ENCODE results near the gene GRHPR. TPM values are rescaled to one million over a fixed set of nuclear protein-coding genes. Genes with fewer than 3 reads are reported as not detected.

GRHPR gene
- total RNA-seq, 1 donor from 2014 or later: 78.1 TPM

GRCh38 chr9:37441776-37442370 lies 19.4 kb downstream of the GRHPR start:
- TF ChIP-seq, protein P1, sequence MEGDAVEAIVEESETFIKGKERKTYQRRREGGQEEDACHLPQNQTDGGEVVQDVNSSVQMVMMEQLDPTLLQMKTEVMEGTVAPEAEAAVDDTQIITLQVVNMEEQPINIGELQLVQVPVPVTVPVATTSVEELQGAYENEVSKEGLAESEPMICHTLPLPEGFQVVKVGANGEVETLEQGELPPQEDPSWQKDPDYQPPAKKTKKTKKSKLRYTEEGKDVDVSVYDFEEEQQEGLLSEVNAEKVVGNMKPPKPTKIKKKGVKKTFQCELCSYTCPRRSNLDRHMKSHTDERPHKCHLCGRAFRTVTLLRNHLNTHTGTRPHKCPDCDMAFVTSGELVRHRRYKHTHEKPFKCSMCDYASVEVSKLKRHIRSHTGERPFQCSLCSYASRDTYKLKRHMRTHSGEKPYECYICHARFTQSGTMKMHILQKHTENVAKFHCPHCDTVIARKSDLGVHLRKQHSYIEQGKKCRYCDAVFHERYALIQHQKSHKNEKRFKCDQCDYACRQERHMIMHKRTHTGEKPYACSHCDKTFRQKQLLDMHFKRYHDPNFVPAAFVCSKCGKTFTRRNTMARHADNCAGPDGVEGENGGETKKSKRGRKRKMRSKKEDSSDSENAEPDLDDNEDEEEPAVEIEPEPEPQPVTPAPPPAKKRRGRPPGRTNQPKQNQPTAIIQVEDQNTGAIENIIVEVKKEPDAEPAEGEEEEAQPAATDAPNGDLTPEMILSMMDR (IDR thresholded peaks at IDR 0.05; ENCODE audit: partially characterized antibody, unreplicated experiment): no peak
- Mint-ChIP-seq H3K36me3 (ENCODE audit: unreplicated experiment) (no peaks in the 10 kb centered on the region), H3K9me3 (ENCODE audit: unreplicated experiment) (peaks cover 5% of the 10 kb centered on the region), H3K4me3 (ENCODE audit: unreplicated experiment) (no peak overlapping the region), H3K4me1 (ENCODE audit: low read depth, unreplicated experiment) (peaks cover 2% of the 10 kb centered on the region), H3K27ac (ENCODE audit: unreplicated experiment) (no peak overlapping the region), H3K27me3 (ENCODE audit: unreplicated experiment) (peaks cover 2% of the 10 kb centered on the region)
- no peak for DNase-seq

- H3K27ac Mint-ChIP-seq (ENCODE audit: unreplicated experiment): no peak overlapping the region
These were observed 20.1 kb downstream of the GRHPR start for GRCh38 chr9:37442556-37442955.

GRCh38 chr9:37443566-37443965 lies 21.1 kb downstream of the GRHPR start:
- DNase-seq: no peak
- H3K4me3 Mint-ChIP-seq (ENCODE audit: unreplicated experiment): no peak overlapping the region
- TF ChIP-seq, protein P1 (IDR thresholded peaks at IDR 0.05; ENCODE audit: partially characterized antibody, unreplicated experiment): no peak
- H3K9me3 Mint-ChIP-seq (ENCODE audit: unreplicated experiment): peaks cover 3% of the 10 kb centered on the region
- peaks cover 2% of the 10 kb centered on the region for H3K27me3 Mint-ChIP-seq (ENCODE audit: unreplicated experiment)
- H3K36me3 Mint-ChIP-seq (ENCODE audit: unreplicated experiment): no peaks in the 10 kb centered on the region
- peaks cover 2% of the 10 kb centered on the region for H3K4me1 Mint-ChIP-seq (ENCODE audit: low read depth, unreplicated experiment)
- H3K27ac Mint-ChIP-seq (ENCODE audit: unreplicated experiment): no peak overlapping the region

More at GRCh38 chr9:37442556-37442955, 20.1 kb downstream of the GRHPR start:
- TF ChIP-seq, protein P1 (IDR thresholded peaks at IDR 0.05; ENCODE audit: partially characterized antibody, unreplicated experiment): no peak
- Mint-ChIP-seq H3K36me3 (ENCODE audit: unreplicated experiment) (no peaks in the 10 kb centered on the region), H3K4me1 (ENCODE audit: low read depth, unreplicated experiment) (peaks cover 2% of the 10 kb centered on the region), H3K9me3 (ENCODE audit: unreplicated experiment) (peaks cover 5% of the 10 kb centered on the region), H3K27me3 (ENCODE audit: unreplicated experiment) (peaks cover 2% of the 10 kb centered on the region), H3K4me3 (ENCODE audit: unreplicated experiment) (no peak overlapping the region)
- no peak for DNase-seq

- H3K4me1 Mint-ChIP-seq (ENCODE audit: low read depth, unreplicated experiment): peaks cover 2% of the 10 kb centered on the region
- peaks cover 2% of the 10 kb centered on the region for H3K27me3 Mint-ChIP-seq (ENCODE audit: unreplicated experiment)
- H3K27ac Mint-ChIP-seq (ENCODE audit: unreplicated experiment): no peak overlapping the region
- H3K4me3 Mint-ChIP-seq (ENCODE audit: unreplicated experiment): no peak overlapping the region
- H3K36me3 Mint-ChIP-seq (ENCODE audit: unreplicated experiment): no peaks in the 10 kb centered on the region
- H3K9me3 Mint-ChIP-seq (ENCODE audit: unreplicated experiment): peaks cover 3% of the 10 kb centered on the region
- TF ChIP-seq, protein P1 (IDR thresholded peaks at IDR 0.05; ENCODE audit: partially characterized antibody, unreplicated experiment): no peak
- no peak for DNase-seq
These were observed 22.4 kb downstream of the GRHPR start for GRCh38 chr9:37444890-37445289.

GRCh38 chr9:37445832-37446231 lies 23.3 kb downstream of the GRHPR start:
- no peak overlapping the region for H3K27ac Mint-ChIP-seq (ENCODE audit: unreplicated experiment)

More at GRCh38 chr9:37445832-37446231, 23.3 kb downstream of the GRHPR start:
- TF ChIP-seq, protein P1 (IDR thresholded peaks at IDR 0.05; ENCODE audit: partially characterized antibody, unreplicated experiment): no peak
- peaks cover 4% of the 10 kb centered on the region for H3K4me1 Mint-ChIP-seq (ENCODE audit: low read depth, unreplicated experiment)
- DNase-seq: no peak
- H3K27me3 Mint-ChIP-seq (ENCODE audit: unreplicated experiment): peaks cover 2% of the 10 kb centered on the region
- H3K9me3 Mint-ChIP-seq (ENCODE audit: unreplicated experiment): peaks cover 3% of the 10 kb centered on the region
- no peak overlapping the region for H3K4me3 Mint-ChIP-seq (ENCODE audit: unreplicated experiment)
- no peaks in the 10 kb centered on the region for H3K36me3 Mint-ChIP-seq (ENCODE audit: unreplicated experiment)

Data from glutamatergic neuron (in vitro differentiated cells).